Calu3 (cell line): ENCODE data around the gene DNAI4. TPM values are rescaled to one million over a fixed set of nuclear protein-coding genes. Genes with fewer than 3 reads are reported as not detected.
A peak's percentile ranks its signal among the peaks of the same experiment; 100 is the strongest.

ENCODE experiments used
- BruUV-seq: library from RNA; stranded (reverse); fragments of 400-500 nt; replicated peaks from 2 replicates; lab custom pipeline; 2021; lab: Mats Ljungman, UMichigan
- CTCF ChIA-PET: fragments of 300-600 bp; sonication (Branson Sonifier 250); formaldehyde crosslinking; loops from one replicate; lab custom pipeline; 2022; ENCODE audit warnings: antibody characterized with exemption; lab: Charles Lee
- DNase-seq: peaks from one replicate; pipeline ENCODE4 v3.0.0; 2022
- H3K27ac Mint-ChIP-seq: one replicate; pipeline ENCODE4 v1.8.0; 2022; ENCODE audit warnings: mixed read lengths; ENCODE audit not compliant: unreplicated experiment
- H3K27me3 Mint-ChIP-seq: one replicate; pipeline ENCODE4 v1.8.0; 2022; ENCODE audit warnings: mixed read lengths; ENCODE audit not compliant: unreplicated experiment
- H3K36me3 Mint-ChIP-seq: one replicate; pipeline ENCODE4 v1.8.0; 2022; ENCODE audit warnings: mild to moderate bottlenecking, moderate library complexity, mixed read lengths; ENCODE audit not compliant: insufficient read depth, unreplicated experiment
- H3K4me1 Mint-ChIP-seq: one replicate; pipeline ENCODE4 v1.8.0; 2022; ENCODE audit warnings: mild to moderate bottlenecking, low read depth, mixed read lengths; ENCODE audit not compliant: unreplicated experiment
- H3K4me3 Mint-ChIP-seq: one replicate; pipeline ENCODE4 v1.8.0; 2022; ENCODE audit warnings: mild to moderate bottlenecking, low read depth, moderate library complexity, mixed read lengths; ENCODE audit not compliant: unreplicated experiment
- H3K9me3 Mint-ChIP-seq: one replicate; pipeline ENCODE4 v1.8.0; 2022; ENCODE audit warnings: low read depth, mixed read lengths; ENCODE audit not compliant: unreplicated experiment
- CTCF ChIP-seq: fragments of 200-600 bp; IDR thresholded peaks from one replicate; pipeline ENCODE4 v1.8.0; 2022; ENCODE audit warnings: antibody characterized with exemption; ENCODE audit not compliant: unreplicated experiment
- intact Hi-C: fragments of 100-400 bp; cut with micrococcal nuclease; formaldehyde crosslinking; loops from one replicate; pipeline ENCODE4 v1.10.0; 2022; ENCODE audit not compliant: unreplicated experiment
- total RNA-seq: library from RNA; stranded (reverse); gene quantifications from 2 replicates; pipeline ENCODE4 v1.2.3, GENCODE V29; 2022

The DNAI4 gene
- total RNA-seq, 1 experiment from 2014 or later, result 5.6 TPM

- BruUV-seq, result no TSS peak
- intact Hi-C loops, result no loop called here
- H3K9me3 Mint-ChIP-seq, result no peaks in the 10 kb centered on the region
- peaks cover 23% of the 10 kb centered on the region for H3K36me3 Mint-ChIP-seq
- no peaks in the 10 kb centered on the region for H3K27me3 Mint-ChIP-seq
- TF ChIP-seq CTCF, result no peak
- no peak overlapping the region for H3K27ac Mint-ChIP-seq
- DNase-seq, result no peak
- CTCF ChIA-PET, result no interaction called here
- no peak overlapping the region for H3K4me3 Mint-ChIP-seq
- peaks cover 13% of the 10 kb centered on the region for H3K4me1 Mint-ChIP-seq
Observed at GRCh38 chr1:66954208-66954607, 29.6 kb upstream of the DNAI4 start.

- Mint-ChIP-seq H3K27me3 (no peaks in the 10 kb centered on the region), H3K27ac (no peak overlapping the region), H3K9me3 (no peaks in the 10 kb centered on the region), H3K36me3 (peaks cover 28% of the 10 kb centered on the region), H3K4me3 (no peak overlapping the region), H3K4me1 (peaks cover 27% of the 10 kb centered on the region)
- DNase-seq, result no peak
- CTCF ChIA-PET, result no interaction called here
- intact Hi-C loops, result no loop called here
- TF ChIP-seq CTCF, result no peak
- BruUV-seq, result no TSS peak
Observed at GRCh38 chr1:66951513-66951912, 26.9 kb upstream of the DNAI4 start.

- CTCF ChIA-PET, result no interaction called here
Observed at GRCh38 chr1:66947267-66947666, 22.6 kb upstream of the DNAI4 start.

GRCh38 chr1:66945316-66945715, 20.7 kb upstream of the DNAI4 start:
- no TSS peak for BruUV-seq
- peak overlapping the region; percentile 70 for H3K27ac Mint-ChIP-seq
- peaks cover 46% of the 10 kb centered on the region for H3K4me1 Mint-ChIP-seq
- TF ChIP-seq CTCF, result no peak
- H3K4me3 Mint-ChIP-seq, result peak overlapping the region; percentile 36
- no peak for DNase-seq
- H3K36me3 Mint-ChIP-seq, result peaks cover 32% of the 10 kb centered on the region
- CTCF ChIA-PET, result interaction anchor here (1.1 kb wide), 1 partner anchor 21 kb away, joined by 3 read pairs; the partner anchor contains the start of genes DNAI4 and MIER1
- intact Hi-C loops, result no loop called here
- no peaks in the 10 kb centered on the region for H3K9me3 Mint-ChIP-seq
- H3K27me3 Mint-ChIP-seq, result no peaks in the 10 kb centered on the region

More at GRCh38 chr1:66947267-66947666, 22.6 kb upstream of the DNAI4 start:
- no peak for TF ChIP-seq CTCF
- Mint-ChIP-seq H3K27me3 (no peaks in the 10 kb centered on the region), H3K4me1 (peaks cover 46% of the 10 kb centered on the region), H3K9me3 (no peaks in the 10 kb centered on the region), H3K27ac (peak overlapping the region; percentile 43), H3K4me3 (no peak overlapping the region), H3K36me3 (peaks cover 24% of the 10 kb centered on the region)
- no peak for DNase-seq
- BruUV-seq, result no TSS peak
- intact Hi-C loops, result no loop called here
